HG03469 (cell line): Measurements from ENCODE around the gene FLNC.

Source experiments
- ATAC-seq: cut with Tn5 transposase; IDR thresholded peaks from one replicate; pipeline ENCODE4 v1.9.1; 2021; ENCODE audit warnings: mild to moderate bottlenecking, moderate library complexity, moderate number of reproducible peaks; ENCODE audit not compliant: unreplicated experiment

Gene FLNC

GRCh38 chr7:128875523-128875948 is 45.3 kb downstream of the FLNC start:
- ATAC-seq: no peak

GRCh38 chr7:128876127-128876526 is 45.9 kb downstream of the FLNC start:
- no peak for ATAC-seq

GRCh38 chr7:128876586-128876977 is 46.4 kb downstream of the FLNC start:
- no peak for ATAC-seq

- ATAC-seq: no peak
Observed at GRCh38 chr7:128876978-128877755, 47.0 kb downstream of the FLNC start.

- no peak for ATAC-seq
Observed at GRCh38 chr7:128877756-128878120, 47.5 kb downstream of the FLNC start.

- ATAC-seq: no peak
Observed at GRCh38 chr7:128878226-128879105, 48.3 kb downstream of the FLNC start.

- no peak for ATAC-seq
Observed at GRCh38 chr7:128879461-128879938, 49.3 kb downstream of the FLNC start.

GRCh38 chr7:128879939-128880746 is 49.9 kb downstream of the FLNC start:
- no peak for ATAC-seq

- ATAC-seq: no peak
Observed at GRCh38 chr7:128880791-128881457, 50.7 kb downstream of the FLNC start.

- ATAC-seq: no peak
Observed at GRCh38 chr7:128881458-128882125, 51.4 kb downstream of the FLNC start.

GRCh38 chr7:128882134-128882533 is 51.9 kb downstream of the FLNC start:
- ATAC-seq: no peak

GRCh38 chr7:128883622-128884448 is 53.6 kb downstream of the FLNC start:
- peak; percentile 47 for ATAC-seq

GRCh38 chr7:128884561-128885369 is 54.6 kb downstream of the FLNC start:
- no peak for ATAC-seq

GRCh38 chr7:128885370-128886187 is 55.4 kb downstream of the FLNC start:
- ATAC-seq: no peak

GRCh38 chr7:128886391-128887168 is 56.4 kb downstream of the FLNC start:
- ATAC-seq: no peak

- no peak for ATAC-seq
Observed at GRCh38 chr7:128887169-128888038, 57.2 kb downstream of the FLNC start.
